Upper lobe of right lung (tissue), 1 donor: ENCODE results near the gene HOXB1. TPM values are rescaled to one million over a fixed set of nuclear protein-coding genes. Genes with fewer than 3 reads are reported as not detected.

Experiments
- ATAC-seq: fragments of 200-7000 bp; cut with Tn5 transposase; one replicate; pipeline ENCODE4 v1.9.1; 2020; ENCODE audit warnings: mild to moderate bottlenecking, moderate library complexity
- DNase-seq: peaks from one replicate; pipeline ENCODE4 v3.0.0-alpha.2; 2020
- H3K27ac ChIP-seq: fragments of 200-600 bp; one replicate; pipeline ENCODE4 v1.8.0; 2022
- H3K27me3 ChIP-seq: fragments of 200-600 bp; one replicate; pipeline ENCODE4 v1.8.0; 2022; ENCODE audit warnings: mild to moderate bottlenecking
- H3K36me3 ChIP-seq: fragments of 200-600 bp; one replicate; pipeline ENCODE4 v1.8.0; 2022
- H3K4me1 ChIP-seq: fragments of 200-600 bp; one replicate; pipeline ENCODE4 v1.8.0; 2022
- H3K4me3 ChIP-seq: fragments of 200-600 bp; one replicate; pipeline ENCODE4 v1.8.0; 2022; ENCODE audit warnings: mild to moderate bottlenecking
- H3K9me3 ChIP-seq: fragments of 200-600 bp; one replicate; pipeline ENCODE4 v1.8.0; 2022
- CTCF ChIP-seq: fragments of 200-600 bp; IDR thresholded peaks from one replicate; pipeline ENCODE4 v1.8.0; 2022; ENCODE audit warnings: antibody characterized with exemption
- intact Hi-C: fragments of 100-400 bp; cut with DNase I; formaldehyde crosslinking; loops from one replicate; pipeline ENCODE4 v1.11.0; 2022
- total RNA-seq: library from RNA; stranded (reverse); fragmentation: NEBNext Ultra II Directional; extraction: Animal tissue kit (Norgen Biotek cat#: 25700); gene quantifications from one replicate; pipeline ENCODE4 v1.2.1, GENCODE V29; 2021
- donor health status: DM: no; HTN: yes; CAD: no; lungs with severe emphysema.

Gene HOXB1
- total RNA-seq, 1 donor from 2014 or later, result not detected

GRCh38 chr17:48568499-48569239 lies 37.9 kb upstream of the HOXB1 start:
- TF ChIP-seq CTCF, result no peak
- Histone ChIP-seq H3K4me3 (peak overlapping the region; percentile 39), H3K36me3 (no peaks in the 10 kb centered on the region), H3K9me3 (no peaks in the 10 kb centered on the region), H3K27ac (peak overlapping the region; percentile 11), H3K27me3 (peaks cover 66% of the 10 kb centered on the region), H3K4me1 (peaks cover 24% of the 10 kb centered on the region)
- DNase-seq (no peak), ATAC-seq (no peak)
- intact Hi-C loops, result no loop called here

GRCh38 chr17:48567646-48568354 lies 37.0 kb upstream of the HOXB1 start:
- peak overlapping the region; percentile 11 for H3K27ac ChIP-seq
- DNase-seq, result no peak
- no peaks in the 10 kb centered on the region for H3K36me3 ChIP-seq
- H3K27me3 ChIP-seq, result peaks cover 61% of the 10 kb centered on the region
- no peak for ATAC-seq
- H3K4me1 ChIP-seq, result peaks cover 24% of the 10 kb centered on the region
- no peak for TF ChIP-seq CTCF
- no peaks in the 10 kb centered on the region for H3K9me3 ChIP-seq
- peak overlapping the region; percentile 39 for H3K4me3 ChIP-seq
- intact Hi-C loops, result no loop called here

GRCh38 chr17:48567209-48567608 lies 36.4 kb upstream of the HOXB1 start:
- Histone ChIP-seq H3K27ac (peak overlapping the region; percentile 9), H3K36me3 (no peaks in the 10 kb centered on the region), H3K4me1 (peaks cover 18% of the 10 kb centered on the region), H3K27me3 (peaks cover 62% of the 10 kb centered on the region), H3K9me3 (no peaks in the 10 kb centered on the region), H3K4me3 (no peak overlapping the region)
- no peak for ATAC-seq
- no peak for TF ChIP-seq CTCF
- DNase-seq, result no peak
- intact Hi-C loops, result no loop called here

DNA sequence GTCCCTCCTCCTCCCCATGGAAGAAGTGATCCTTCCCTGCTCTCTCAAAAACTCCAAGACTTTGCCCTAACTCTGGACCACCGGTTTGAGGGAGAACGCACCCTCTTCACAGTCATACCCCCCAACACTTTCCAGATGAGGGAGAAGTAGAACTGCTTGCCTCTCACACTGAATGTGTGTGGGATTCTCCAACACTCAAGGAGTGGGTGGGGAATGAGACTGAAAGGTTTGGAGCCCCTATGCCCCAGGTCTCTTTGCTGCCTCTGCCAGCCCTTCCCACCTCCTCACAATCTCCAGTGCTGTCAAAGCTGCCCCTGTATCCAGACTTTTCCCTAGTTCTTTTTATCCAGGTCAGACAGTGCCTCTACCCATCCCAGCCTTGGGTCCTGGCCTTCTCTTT lies 35.9 kb upstream of the HOXB1 start:
- Histone ChIP-seq H3K27ac (peak overlapping the region; percentile 9), H3K36me3 (no peaks in the 10 kb centered on the region), H3K4me3 (no peak overlapping the region), H3K27me3 (peaks cover 60% of the 10 kb centered on the region), H3K4me1 (peaks cover 17% of the 10 kb centered on the region), H3K9me3 (no peaks in the 10 kb centered on the region)
- no peak for TF ChIP-seq CTCF
- intact Hi-C loops, result no loop called here
- ATAC-seq (no peak), DNase-seq (no peak)

DNA sequence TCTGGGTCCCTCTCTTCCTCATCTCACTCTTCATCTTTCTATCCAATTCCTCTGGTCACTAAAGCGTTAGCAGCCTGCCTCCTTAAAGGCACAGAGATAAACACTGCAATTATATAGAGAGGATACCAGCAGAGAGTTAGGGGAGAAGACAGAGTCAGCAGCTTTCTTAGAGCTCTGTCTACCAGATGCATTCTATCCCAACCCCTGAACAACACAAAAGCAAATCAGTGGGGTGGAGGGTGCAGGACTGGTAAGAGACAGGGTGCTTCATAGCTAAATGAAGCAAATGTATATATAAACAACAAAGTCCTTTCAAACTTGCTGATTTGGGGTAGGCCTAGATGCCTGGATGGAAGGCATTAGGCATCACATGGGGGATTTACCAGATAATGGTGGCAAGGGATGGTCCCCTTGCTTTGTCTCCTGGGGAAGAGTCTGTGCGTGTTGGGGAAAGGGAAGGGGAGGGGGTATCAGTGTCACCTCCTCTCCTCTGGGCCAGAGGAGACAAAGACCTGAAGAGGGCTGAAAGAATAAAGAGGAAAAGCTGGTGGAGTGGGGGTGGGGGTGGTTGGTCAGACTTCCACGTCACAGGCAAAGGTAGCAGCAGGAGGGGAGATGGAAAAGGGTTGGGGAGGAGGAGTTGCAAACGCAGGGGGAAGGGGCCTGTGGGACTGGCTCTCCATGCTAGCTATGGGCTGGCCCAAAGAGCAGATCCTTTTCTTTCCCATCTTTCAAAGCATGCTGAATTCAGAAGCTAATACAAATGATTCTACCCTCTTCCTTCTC lies 35.3 kb upstream of the HOXB1 start:
- Histone ChIP-seq H3K4me1 (peaks cover 17% of the 10 kb centered on the region), H3K27ac (no peak overlapping the region), H3K36me3 (no peaks in the 10 kb centered on the region), H3K9me3 (no peaks in the 10 kb centered on the region), H3K4me3 (no peak overlapping the region), H3K27me3 (peaks cover 55% of the 10 kb centered on the region)
- intact Hi-C loops, result no loop called here
- ATAC-seq (no peak), DNase-seq (no peak)
- no peak for TF ChIP-seq CTCF
